Medulla oblongata (tissue), 1 donor: Measurements from ENCODE around the gene TTC1.
A peak's percentile ranks its signal among the peaks of the same experiment; 100 is the strongest.
"Not testable (repeated sequence)": the region's sequence is repeated elsewhere in the genome, so short reads cannot be mapped to it uniquely, and the experiment has no call there.

Source experiments
- DNase-seq: peaks from one replicate; pipeline ENCODE4 v3.0.0-alpha.2; 2015; ENCODE audit errors: extremely low spot score

TTC1 gene

GRCh38 chr5:159995907-159996306 lies 13.0 kb upstream of the TTC1 start:
- no peak for DNase-seq

DNA sequence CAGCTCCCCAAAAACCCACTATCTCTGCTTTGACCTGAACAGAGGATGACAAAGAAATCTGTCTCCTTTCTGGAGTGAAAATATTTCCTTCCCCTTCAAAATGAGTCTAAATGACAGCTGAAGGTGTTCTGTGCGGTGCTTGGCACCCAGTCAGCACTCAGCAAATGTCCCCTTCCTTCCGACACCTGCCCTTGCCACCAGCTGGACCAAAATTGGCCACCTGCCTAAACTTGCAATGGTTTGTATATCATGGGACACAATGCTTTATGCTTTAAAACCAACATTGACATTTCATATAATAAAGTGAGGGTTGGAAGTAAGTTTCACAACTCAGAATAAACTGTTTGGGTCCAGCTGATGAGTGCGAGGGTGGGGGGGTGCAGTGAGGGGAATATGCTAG lies 7.5 kb upstream of the TTC1 start:
- no peak for DNase-seq

DNA sequence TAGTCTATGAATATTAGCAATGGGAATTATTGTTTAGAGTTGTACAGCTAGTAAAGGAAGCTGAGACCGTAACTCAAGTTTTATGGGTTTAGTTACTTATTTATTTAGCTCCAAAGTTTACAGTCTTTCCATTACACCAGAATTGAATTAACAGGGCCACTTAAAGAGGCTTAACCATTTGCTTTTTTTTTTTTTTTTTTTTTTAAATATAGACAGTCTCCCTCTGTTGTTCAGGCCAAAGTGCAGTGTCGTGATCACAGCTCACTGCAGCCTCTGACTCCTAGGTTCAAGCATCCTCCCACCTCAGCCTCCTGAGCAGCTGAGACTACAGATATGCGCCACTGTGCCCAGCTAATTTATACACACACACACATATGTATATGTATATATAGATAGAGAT lies 1.4 kb upstream of the TTC1 start:
- DNase-seq: no peak

- DNase-seq: peak; percentile 17
These were observed 436 bp upstream of the TTC1 start for GRCh38 chr5:160008529-160008876.

DNA sequence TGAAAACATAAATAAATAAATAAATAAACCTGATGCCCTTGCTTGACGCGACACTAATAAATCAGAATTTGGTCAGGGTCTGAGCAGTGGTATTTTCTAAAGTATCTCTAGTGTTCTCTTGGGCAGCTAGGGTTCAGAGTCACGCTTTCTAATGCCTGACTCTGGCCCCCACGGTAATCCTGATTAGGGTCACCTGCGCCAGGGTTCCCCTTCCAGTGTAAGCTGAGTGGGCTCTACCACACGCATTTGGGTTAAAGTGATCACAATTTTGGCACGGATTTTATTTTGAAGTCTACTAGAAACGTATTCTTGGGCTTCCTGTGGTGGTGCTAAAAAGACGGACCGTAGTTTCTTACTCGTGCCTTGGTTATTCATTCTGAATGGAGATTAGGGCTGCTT lies 651 bp downstream of the TTC1 start:
- no peak for DNase-seq

DNA sequence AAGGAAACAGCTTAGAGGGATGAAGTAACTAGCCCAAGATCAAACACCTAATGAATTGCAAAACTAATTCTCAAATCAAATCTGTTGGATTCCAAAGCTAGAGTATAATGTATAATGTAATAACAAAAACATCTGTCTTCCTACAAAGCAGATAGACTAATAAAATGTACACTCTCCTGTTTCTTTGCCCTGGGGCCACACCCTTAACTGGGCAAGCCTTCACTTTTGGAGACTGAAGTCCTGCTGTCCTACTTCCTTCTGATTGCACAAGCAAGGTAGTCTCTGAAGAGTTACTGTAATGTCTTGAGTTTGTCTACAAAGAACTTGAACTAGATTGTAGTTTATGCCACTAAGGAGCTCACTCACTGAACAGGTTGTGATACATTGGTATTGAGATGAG lies 2.5 kb downstream of the TTC1 start:
- no peak for DNase-seq

DNA sequence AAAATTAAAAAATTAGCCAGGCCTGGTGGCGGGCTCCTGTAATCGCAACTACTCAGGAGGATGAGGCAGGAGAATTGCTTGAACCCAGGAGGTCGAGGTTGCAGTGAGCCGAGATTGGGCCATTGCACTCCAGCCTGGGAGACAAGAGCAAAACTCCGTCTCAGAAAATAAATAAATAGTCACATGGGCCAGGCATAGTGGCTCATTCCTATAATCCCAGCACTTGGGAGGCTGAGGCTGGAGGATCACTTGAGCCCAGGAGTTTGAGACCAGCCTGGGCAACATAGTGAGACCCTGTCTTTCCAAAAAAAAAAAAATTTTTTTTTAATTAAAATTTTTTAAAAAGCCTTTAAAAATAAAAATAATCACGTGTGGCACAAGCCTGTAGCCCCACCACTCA lies 5.3 kb downstream of the TTC1 start:
- DNase-seq: not testable (repeated sequence)

- no peak for DNase-seq
These were observed 10.1 kb downstream of the TTC1 start for GRCh38 chr5:160018945-160019625.

- DNase-seq: no peak
These were observed 11.4 kb downstream of the TTC1 start for GRCh38 chr5:160020266-160020770.

- no peak for DNase-seq
These were observed 12.0 kb downstream of the TTC1 start for GRCh38 chr5:160020964-160021363.

DNA sequence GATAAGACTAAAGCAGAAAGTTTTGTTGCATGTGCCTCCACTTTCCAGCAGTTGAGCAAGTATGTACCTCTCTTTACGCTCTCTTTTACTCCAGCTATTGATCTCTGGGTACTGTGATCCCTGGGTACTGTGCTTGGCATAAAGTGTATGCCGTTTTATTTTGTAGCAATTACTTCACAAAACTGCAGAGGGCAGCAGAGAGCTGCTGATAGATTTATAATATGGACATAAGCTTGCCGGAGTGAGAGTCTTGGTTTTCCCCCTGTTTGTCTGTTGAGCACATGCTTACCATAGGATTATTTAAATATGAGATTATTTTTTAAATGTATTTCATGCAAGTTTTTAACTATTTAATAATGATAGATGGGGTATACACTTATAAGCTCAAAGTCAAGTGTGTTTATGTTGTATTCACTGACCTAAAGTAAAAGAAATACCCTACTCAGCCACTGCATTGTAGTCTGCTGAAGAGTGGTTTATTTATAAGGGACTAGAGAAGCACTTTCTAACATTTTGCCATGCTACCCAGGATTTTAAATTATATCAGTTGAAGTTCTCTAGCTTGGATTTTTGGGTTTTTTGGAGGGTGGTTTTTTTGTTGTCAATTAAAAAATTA lies 13.0 kb downstream of the TTC1 start:
- peak; percentile 87 for DNase-seq

- DNase-seq: no peak
These were observed 14.3 kb downstream of the TTC1 start for GRCh38 chr5:160023007-160023907.

DNA sequence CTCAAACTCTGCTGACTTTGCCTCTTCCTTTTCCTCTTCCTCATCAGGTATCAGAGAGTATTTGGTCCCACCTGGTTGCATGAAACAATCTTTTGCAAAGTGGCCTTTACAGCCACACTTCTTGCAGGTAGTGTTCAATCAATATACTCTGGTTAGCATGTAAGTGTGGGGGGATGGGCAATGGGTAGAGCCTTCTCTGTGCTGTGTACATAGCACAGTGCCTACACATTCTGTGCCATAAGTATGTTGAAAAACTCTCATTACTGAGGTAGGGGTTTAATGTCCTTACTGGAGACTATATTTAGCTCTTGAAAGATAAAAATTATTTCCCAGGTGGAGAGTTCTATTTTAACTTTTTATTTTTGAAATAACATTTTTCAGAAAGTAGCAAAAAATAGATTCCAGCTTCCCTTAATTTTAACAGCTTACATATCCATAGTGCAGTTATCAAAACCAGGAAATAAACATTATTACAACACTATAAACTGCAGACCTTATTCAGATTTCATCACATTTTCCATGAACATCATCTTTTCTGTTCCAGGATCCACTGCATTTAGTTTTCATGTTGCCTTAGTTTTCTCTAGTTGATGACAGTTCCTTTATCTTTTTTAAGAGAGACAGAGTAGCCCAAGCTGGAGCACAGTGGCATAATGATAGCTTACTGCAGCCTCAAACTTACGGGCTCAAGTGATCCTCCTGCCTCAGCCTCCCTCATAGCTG lies 15.1 kb downstream of the TTC1 start:
- DNase-seq: no peak

- DNase-seq: no peak
These were observed 20.1 kb downstream of the TTC1 start for GRCh38 chr5:160029004-160029403.

GRCh38 chr5:160029540-160030139 lies 20.7 kb downstream of the TTC1 start:
- no peak for DNase-seq

- peak; percentile 54 for DNase-seq
These were observed 21.9 kb downstream of the TTC1 start for GRCh38 chr5:160030631-160031377.

DNA sequence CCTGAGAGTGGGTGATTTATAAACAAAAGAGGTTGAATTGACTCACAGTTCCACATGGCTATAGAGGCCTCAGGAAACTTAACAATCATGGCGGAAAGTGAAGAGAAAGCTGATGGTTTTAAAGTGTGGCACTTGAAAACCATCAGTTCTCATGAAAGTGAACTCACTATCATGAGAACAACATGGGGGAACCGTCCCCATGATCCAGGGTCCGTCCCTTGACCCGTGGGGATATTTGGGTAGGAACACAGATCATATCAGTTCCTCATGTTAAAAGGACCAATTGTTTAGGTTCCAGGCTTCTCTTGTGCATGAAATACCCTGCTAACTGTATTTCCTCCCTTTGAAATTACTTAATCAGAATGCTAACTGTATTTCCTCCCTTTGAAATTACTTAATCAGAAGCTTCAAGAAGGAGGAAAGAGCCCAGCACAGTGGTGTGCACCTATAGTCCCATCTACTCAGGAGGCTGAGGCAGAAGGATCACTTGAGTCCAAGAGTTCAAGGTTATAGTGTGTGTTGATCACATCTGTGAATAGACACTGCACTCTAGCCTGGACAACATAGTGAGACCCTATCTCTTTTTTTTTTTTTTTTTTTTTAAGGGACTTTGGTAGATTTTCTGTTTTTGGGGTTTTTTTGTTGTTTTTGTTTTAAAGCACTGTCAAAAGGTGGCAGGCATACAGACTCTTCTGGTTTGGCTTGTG lies 24.8 kb downstream of the TTC1 start:
- no peak for DNase-seq

DNA sequence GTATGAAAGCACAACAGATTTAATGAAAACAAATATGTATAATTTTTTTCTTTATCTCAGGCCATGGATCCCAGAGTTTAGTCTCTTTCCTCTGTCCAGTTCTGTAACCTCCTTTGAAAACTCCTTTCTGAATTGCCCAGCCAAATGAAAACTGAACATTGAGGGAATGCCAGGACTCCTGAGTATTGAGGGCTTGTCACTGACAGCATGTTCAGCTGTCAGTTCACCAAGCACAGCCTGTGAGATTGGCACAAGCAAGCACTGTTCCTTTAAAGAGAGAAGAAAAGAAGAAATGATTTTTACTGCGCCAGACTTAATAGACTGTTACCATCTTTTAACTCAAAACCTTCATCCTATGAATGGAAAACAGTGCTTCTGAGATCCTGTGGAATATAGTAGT lies 27.3 kb downstream of the TTC1 start:
- peak; percentile 65 for DNase-seq

GRCh38 chr5:160036884-160037283 lies 27.9 kb downstream of the TTC1 start:
- DNase-seq: no peak

GRCh38 chr5:160039810-160040470 lies 31.0 kb downstream of the TTC1 start:
- no peak for DNase-seq
